SK-N-MC (cell line): ENCODE results near the gene PAX1.

ENCODE experiments used
- EZH2 ChIP-seq: fragments of 200-600 bp; sonication (generic); IDR thresholded peaks from one replicate; pipeline ENCODE4 v1.6.1; 2017; ENCODE audit warnings: antibody characterized with exemption
- FOXP2 ChIP-seq: optimal IDR thresholded peaks from 2 replicates; pipeline ENCODE3; 2011; ENCODE audit warnings: mild to moderate bottlenecking, moderate library complexity; ENCODE audit not compliant: insufficient read depth; ENCODE audit errors: extremely low read length, control extremely low read depth
- POLR2AphosphoS5 ChIP-seq: IDR thresholded peaks from 2 replicates; pipeline ENCODE4 v1.6.1; 2012; ENCODE audit warnings: mild to moderate bottlenecking, low read depth, low read length, borderline replicate concordance

DNA sequence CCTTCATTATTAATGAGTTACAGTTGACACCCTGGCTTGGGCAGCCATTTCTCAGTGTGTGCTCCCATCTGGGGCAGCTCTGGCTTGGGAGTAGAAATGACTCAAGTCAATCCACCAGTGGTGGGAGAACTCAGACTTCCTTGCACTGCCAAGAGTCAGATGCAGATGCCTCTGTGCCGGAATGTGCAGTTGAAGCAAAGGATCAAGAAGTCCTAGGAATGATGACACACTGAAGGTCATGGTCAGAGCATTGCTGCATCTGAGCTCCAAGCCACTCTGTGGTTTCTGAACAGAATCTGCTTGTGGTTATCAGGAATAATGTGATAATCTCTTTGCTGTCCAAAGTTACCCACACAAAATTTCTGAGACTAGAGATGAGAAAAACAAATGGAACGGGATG is 19.5 kb upstream of the PAX1 start:
- no peak for TF ChIP-seq EZH2
- no peak for TF ChIP-seq POLR2AphosphoS5
- TF ChIP-seq FOXP2: no peak
